Endothelial cell of umbilical vein (primary cell): ENCODE data around the gene ZNF385B. TPM values are rescaled to one million over a fixed set of nuclear protein-coding genes. Genes with fewer than 3 reads are reported as not detected.

Experiments
- BruUV-seq: library from RNA; stranded (reverse); fragments of 400-500 nt; replicated peaks from 2 replicates; lab custom pipeline; 2021; lab: Mats Ljungman, UMichigan
- CTCF ChIA-PET: fragments of 300-600, 350-600 bp; sonication (Branson Sonifier 250); formaldehyde crosslinking; loops from one replicate; lab custom pipeline; 2021; ENCODE audit warnings: antibody characterized with exemption, inconsistent platforms; lab: Charles Lee
- POLR2A ChIA-PET: fragments of 300-600, 350-600 bp; sonication (Branson Sonifier 250); formaldehyde crosslinking; loops from one replicate; lab custom pipeline; 2021; ENCODE audit warnings: antibody characterized with exemption, inconsistent platforms; lab: Charles Lee
- DNase-seq: peaks from one replicate; pipeline ENCODE4 v3.0.0-alpha.2; 2011; ENCODE audit warnings: low read depth, low spot score
- FAIRE-seq: peaks from 2 replicates; lab custom pipeline; 2011; peaks lifted over from hg19 to GRCh38; lab: Jason Lieb, UNC
- H2AFZ ChIP-seq: 2 replicates; pipeline ENCODE4 v1.6.0; 2012; ENCODE audit warnings: low read depth, low read length, control low read depth, inconsistent platforms
- H3K27ac ChIP-seq: 2 replicates; pipeline ENCODE4 v1.5.1; 2011; ENCODE audit warnings: low read depth, mild to moderate bottlenecking, control low read depth, low read length, moderate library complexity; ENCODE audit not compliant: insufficient read depth
- H3K27me3 ChIP-seq, 2 experiments: 2 replicates each; pipeline versions ENCODE4 v1.6.0 to v1.6.1; 2011; ENCODE audit warnings: low read length in 2 of 2, mixed read lengths in 1 of 2; ENCODE audit not compliant: control insufficient read depth in 2 of 2, insufficient read depth in 2 of 2
- H3K36me3 ChIP-seq, 2 experiments: 2 replicates in 1 of 2; 3 replicates in 1 of 2; pipeline ENCODE4 v1.5.1; 2011; ENCODE audit warnings: low read length in 2 of 2, mild to moderate bottlenecking in 1 of 2, moderate library complexity in 1 of 2; ENCODE audit not compliant: control insufficient read depth in 2 of 2, insufficient read depth in 2 of 2; ENCODE audit errors: extremely low read depth in 1 of 2
- H3K4me1 ChIP-seq: 3 replicates; pipeline ENCODE4 v1.5.1; 2011; ENCODE audit warnings: mild to moderate bottlenecking, low read length; ENCODE audit not compliant: control insufficient read depth, insufficient read depth; ENCODE audit errors: extremely low read depth
- H3K4me2 ChIP-seq: 2 replicates; pipeline ENCODE4 v1.6.1; 2011; ENCODE audit warnings: low read length, control low read depth, mixed read lengths; ENCODE audit not compliant: insufficient read depth
- H3K4me3 ChIP-seq, 3 experiments: fragments of 200-600 bp in 1 of 3; sonication (generic), shearing (Covaris generic) in 1 of 3; replicated peaks in 1 of 3; 2 replicates each; pipeline ENCODE4 v1.5.1; 2011 to 2016; ENCODE audit warnings: control low read depth in 3 of 3, low read length in 3 of 3, mild to moderate bottlenecking in 2 of 3, inconsistent platforms in 1 of 3, low read depth in 1 of 3, moderate library complexity in 1 of 3; ENCODE audit not compliant: insufficient read depth in 1 of 3
- H3K79me2 ChIP-seq: 2 replicates; pipeline ENCODE4 v1.6.0; 2012; ENCODE audit warnings: low read length, inconsistent platforms; ENCODE audit not compliant: control insufficient read depth, insufficient read depth
- H3K9ac ChIP-seq: replicated peaks from 2 replicates; pipeline ENCODE3; 2011; ENCODE audit warnings: low read length, control low read depth; ENCODE audit not compliant: insufficient read depth; ENCODE audit errors: extremely low read depth
- H3K9me1 ChIP-seq: replicated peaks from 3 replicates; pipeline ENCODE4 v1.6.0; 2011; ENCODE audit warnings: mild to moderate bottlenecking, low read length; ENCODE audit not compliant: control insufficient read depth, insufficient read depth; ENCODE audit errors: extremely low read depth
- H3K9me3 ChIP-seq: replicated peaks from 2 replicates; pipeline ENCODE4 v1.5.1; 2012; ENCODE audit warnings: low read length, inconsistent platforms; ENCODE audit not compliant: control insufficient read depth, insufficient read depth
- H4K20me1 ChIP-seq: replicated peaks from 2 replicates; pipeline ENCODE3; 2011; ENCODE audit warnings: mild to moderate bottlenecking, low read length; ENCODE audit not compliant: control insufficient read depth, insufficient read depth; ENCODE audit errors: extremely low read depth
- CTCF ChIP-seq, 2 donors: IDR thresholded peaks; 1 replicate in 1 of 2; 2 replicates in 1 of 2; pipeline ENCODE4 v1.5.1; 2011; ENCODE audit warnings: low read length in 2 of 2, mild to moderate bottlenecking in 2 of 2, moderate library complexity in 2 of 2, control low read depth in 1 of 2, inconsistent platforms in 1 of 2, low read depth in 1 of 2; ENCODE audit not compliant: insufficient read depth in 1 of 2; ENCODE audit errors: extremely low read depth in 1 of 2
- EZH2 ChIP-seq: IDR thresholded peaks from 2 replicates; pipeline ENCODE4 v1.6.1; 2012; ENCODE audit warnings: borderline replicate concordance, low read depth, mild to moderate bottlenecking, moderate library complexity, low read length, inconsistent platforms; ENCODE audit not compliant: severe bottlenecking
- FOS ChIP-seq: IDR thresholded peaks from 2 replicates; pipeline ENCODE4 v1.6.1; 2011; ENCODE audit warnings: mild to moderate bottlenecking, low read length, moderate library complexity, borderline replicate concordance; ENCODE audit not compliant: insufficient read depth
- GATA2 ChIP-seq: IDR thresholded peaks from 2 replicates; pipeline ENCODE4 v1.7.0; 2011; ENCODE audit warnings: low read depth, mild to moderate bottlenecking, moderate library complexity, mixed read lengths, low read length; ENCODE audit not compliant: insufficient read length, insufficient read depth
- JUN ChIP-seq: IDR thresholded peaks from 2 replicates; pipeline ENCODE4 v1.6.1; 2011; ENCODE audit warnings: borderline replicate concordance, low read depth; ENCODE audit not compliant: insufficient read length, insufficient read depth
- MAX ChIP-seq: IDR thresholded peaks from 2 replicates; pipeline ENCODE4 v1.6.1; 2011; ENCODE audit not compliant: insufficient read depth, insufficient read length
- MYC ChIP-seq: IDR thresholded peaks from one replicate; pipeline ENCODE4 v1.6.1; 2011; ENCODE audit warnings: mild to moderate bottlenecking, low read depth, low read length
- POLR2AphosphoS5 ChIP-seq: IDR thresholded peaks from 2 replicates; pipeline ENCODE4 v1.6.1; 2012; ENCODE audit warnings: low read depth, mild to moderate bottlenecking, control low read depth, low read length, moderate library complexity; ENCODE audit not compliant: insufficient read depth
- dilution Hi-C: fragments of 300-500 bp; cut with MboI; formaldehyde crosslinking; loops from one replicate; pipeline ENCODE4 v1.15.0; 2019; ENCODE audit warnings: low sequenced_read_pairs; ENCODE audit not compliant: extremely low pct_ligation_motif_present
- intact Hi-C: fragments of 100-400 bp; cut with micrococcal nuclease; formaldehyde crosslinking; loops from one replicate; pipeline ENCODE4 v1.10.0; 2022
- polyA plus RNA-seq, 4 experiments: library from polyadenylated mRNA; depleted of rRNA in 3 of 4; stranded (reverse) in 3 of 4; unstranded in 1 of 4; fragments of >200 nt; gene quantifications; 2 replicates each; pipeline versions ENCODE4 v1.2.1 to v1.2.3, GENCODE V29; 2011 to 2012; ENCODE audit warnings: missing spikeins in 1 of 4
- total RNA-seq: library from RNA; stranded (reverse); gene quantifications from 2 replicates; pipeline ENCODE4 v1.2.3, GENCODE V29; 2021

Gene ZNF385B
- total and polyA plus RNA-seq, 2 donors (not counting 3 experiments of a cell fraction or from before 2014, with no cell fraction given): not detected

DNA sequence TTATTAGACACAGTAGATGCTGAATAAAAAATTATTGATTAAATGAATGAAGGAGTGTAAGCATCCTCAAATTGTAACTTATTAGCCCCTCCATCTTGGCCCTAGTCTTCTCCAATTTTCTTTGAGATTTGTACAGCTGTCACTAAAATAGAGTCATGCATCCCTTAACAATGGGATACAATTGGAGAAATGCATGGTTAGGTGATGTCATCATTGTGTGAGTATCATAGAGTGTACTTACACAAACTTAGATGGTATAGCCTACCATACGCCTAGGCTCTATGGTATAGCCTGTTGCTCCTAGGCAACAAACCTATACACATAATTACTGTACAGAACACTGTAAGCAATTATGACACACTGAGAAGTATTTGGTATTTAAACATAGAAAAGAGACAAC, 38.3 kb upstream of the ZNF385B start:
- CTCF ChIA-PET: interaction anchor here (1.2 to 1.8 kb wide), 4 partner anchors 12 to 38 kb away, joined by 4 to 9 read pairs (median 5); partner anchors contain the start of gene ZNF385B
- dilution Hi-C loops (no loop called here), intact Hi-C loops (loop anchor here (5.0 kb wide), 1 partner anchor 487 kb away; no protein-coding TSS in a partner anchor)

DNA sequence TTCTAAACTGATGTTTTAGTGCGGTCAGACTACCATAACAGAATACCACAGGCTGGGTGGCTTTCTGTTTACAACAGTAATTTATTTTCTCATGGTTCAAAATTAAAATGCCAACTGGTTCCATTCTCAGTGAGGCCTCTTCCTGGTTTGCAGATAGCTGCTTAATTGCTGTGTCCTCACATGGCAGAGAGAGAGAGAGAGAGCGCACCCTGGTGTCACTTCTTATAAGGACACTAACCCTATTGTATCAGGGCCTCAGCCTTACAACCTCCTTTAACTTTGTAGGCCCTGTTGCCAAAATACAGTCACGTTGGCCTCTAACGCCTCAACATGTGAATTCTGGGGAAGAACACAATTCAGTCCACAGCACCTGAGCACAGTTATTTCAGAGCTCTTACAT, 37.5 kb upstream of the ZNF385B start:
- Histone ChIP-seq H2AFZ (no peak overlapping the region), H3K4me2 (no peak overlapping the region), H3K4me1 (no peaks in the 10 kb centered on the region), H4K20me1 (no peaks in the 10 kb centered on the region), H3K27ac (no peak overlapping the region), H3K36me3 (no peaks in the 10 kb centered on the region), H3K9ac (no peak overlapping the region), H3K9me1 (no peaks in the 10 kb centered on the region), H3K9me3 (no peaks in the 10 kb centered on the region), H3K4me3 (no peak overlapping the region), H3K27me3 (no peaks in the 10 kb centered on the region), H3K79me2 (no peaks in the 10 kb centered on the region)
- dilution Hi-C loops (no loop called here), intact Hi-C loops (loop anchor here (5.0 kb wide), 1 partner anchor 487 kb away; no protein-coding TSS in a partner anchor)
- no TSS peak for BruUV-seq
- POLR2A ChIA-PET: no interaction called here
- DNase-seq (peak; percentile 28), FAIRE-seq (peak; percentile 43)
- CTCF ChIA-PET: interaction anchor here (0.6 to 1.8 kb wide), 15 partner anchors 9 to 1137 kb away, joined by 3 to 12 read pairs (median 4); partner anchors contain the start of gene ZNF385B
- no peak for TF ChIP-seq EZH2
- TF ChIP-seq GATA2: no peak
- peak; percentile 30 to 49 for TF ChIP-seq CTCF (IDR thresholded peaks at IDR 0.05; ENCODE audit: extremely low read depth in 1 of 2, insufficient read depth in 1 of 2, low read depth in 1 of 2, low read length in 2 of 2)
- TF ChIP-seq JUN: no peak

More for the DNA sequence above, 38.3 kb upstream of the ZNF385B start:
- no peaks in the 10 kb centered on the region for H3K79me2 ChIP-seq
- no peaks in the 10 kb centered on the region for H3K9me3 ChIP-seq
- H3K4me2 ChIP-seq: no peak overlapping the region
- no peaks in the 10 kb centered on the region for H3K9me1 ChIP-seq
- TF ChIP-seq FOS (no peak), POLR2AphosphoS5 (no peak), JUN (no peak), GATA2 (no peak), MAX (no peak), MYC (no peak)
- FAIRE-seq (no peak), DNase-seq (no peak)
- no peak overlapping the region for H3K27ac ChIP-seq
- H3K4me3 ChIP-seq: no peak overlapping the region
- no peaks in the 10 kb centered on the region for H3K4me1 ChIP-seq
- BruUV-seq: no TSS peak
- H3K9ac ChIP-seq: no peak overlapping the region
- POLR2A ChIA-PET: no interaction called here
- no peaks in the 10 kb centered on the region for H3K36me3 ChIP-seq
- no peaks in the 10 kb centered on the region for H4K20me1 ChIP-seq
- no peak overlapping the region for H2AFZ ChIP-seq
- no peaks in the 10 kb centered on the region for H3K27me3 ChIP-seq
